ENCODE results near the gene GCSH.

Gene GCSH

GRCh38 chr16:81106826-81107503 is 10.8 kb upstream of the GCSH start:
- H3K9me3 ChIP-seq (replicated peaks in 1 of 11) = no peaks in the 10 kb centered on the region
- no peak overlapping the region for H3K4me3 ChIP-seq
- no peak overlapping the region for H3K4me2 ChIP-seq
- no peak overlapping the region for H3K9ac ChIP-seq
- peaks cover 0 to 7% (median 0%) of the 10 kb centered on the region in 10 experiments; a peak in 2 of 20 replicates for H3K4me1 ChIP-seq
- no peaks in the 10 kb centered on the region for H4K20me1 ChIP-seq
- H3K27me3 ChIP-seq = no peaks in the 10 kb centered on the region
- no peak for TF ChIP-seq Cebpa-rat (IDR thresholded peaks at IDR 0.05)
- H3K36me3 ChIP-seq = no peaks in the 10 kb centered on the region
- no peak overlapping the region for H3K27ac ChIP-seq

- no peak overlapping the region for H3K4me3 ChIP-seq
- no peaks in the 10 kb centered on the region for H3K27me3 ChIP-seq
- no peak overlapping the region for H3K27ac ChIP-seq
- H3K4me1 ChIP-seq = peaks cover 0 to 7% (median 0%) of the 10 kb centered on the region in 10 experiments; a peak in 2 of 20 replicates
- no peaks in the 10 kb centered on the region for H3K36me3 ChIP-seq
- H4K20me1 ChIP-seq = no peaks in the 10 kb centered on the region
- no peak overlapping the region for H3K9ac ChIP-seq
- no peaks in the 10 kb centered on the region for H3K9me3 ChIP-seq (replicated peaks in 1 of 11)
- TF ChIP-seq Cebpa-rat (IDR thresholded peaks at IDR 0.05) = no peak
- H3K4me2 ChIP-seq = no peak overlapping the region
Measured at GRCh38 chr16:81105946-81106345, 9.8 kb upstream of the GCSH start.

- Histone ChIP-seq H3K36me3 (no peaks in the 10 kb centered on the region), H3K27me3 (no peaks in the 10 kb centered on the region), H3K27ac (no peak overlapping the region), H3K4me2 (no peak overlapping the region), H3K9ac (no peak overlapping the region), H4K20me1 (no peaks in the 10 kb centered on the region), H3K4me1 (peaks cover 0 to 13% (median 4%) of the 10 kb centered on the region in 10 experiments; a peak in 5 of 20 replicates), H3K9me3 (replicated peaks in 1 of 11) (no peaks in the 10 kb centered on the region), H3K4me3 (no peak overlapping the region)
- TF ChIP-seq Cebpa-rat (IDR thresholded peaks at IDR 0.05) = no peak
Measured at GRCh38 chr16:81101702-81102101, 5.5 kb upstream of the GCSH start.

GRCh38 chr16:81099958-81100357 is 3.8 kb upstream of the GCSH start:
- Histone ChIP-seq H3K36me3 (no peaks in the 10 kb centered on the region), H3K27ac (no peak overlapping the region), H4K20me1 (no peaks in the 10 kb centered on the region)

GRCh38 chr16:81097230-81097629 is 1.0 kb upstream of the GCSH start:
- Histone ChIP-seq H3K9me3 (replicated peaks in 1 of 11) (no peaks in the 10 kb centered on the region), H3K4me3 (0 out of 20 replicates have a peak overlapping the region, but pooled peaks of 1 of the 10 experiments have one; percentile 86), H3K4me1 (peaks cover 13 to 31% (median 24%) of the 10 kb centered on the region in 10 experiments; a peak in 19 of 20 replicates), H3K27me3 (no peaks in the 10 kb centered on the region), H3K4me2 (peak overlapping the region in 3 of 11 experiments; percentile 44 to 65 (median 49); a peak in 5 of 22 replicates), H3K27ac (no peak overlapping the region), H3K36me3 (peaks cover 0 to 8% (median 0%) of the 10 kb centered on the region in 11 experiments; a peak in 5 of 22 replicates), H4K20me1 (peaks cover 0 to 8% (median 0%) of the 10 kb centered on the region in 11 experiments; a peak in 2 of 22 replicates), H3K9ac (no peak overlapping the region)
- no peak for TF ChIP-seq Cebpa-rat (IDR thresholded peaks at IDR 0.05)

More at GRCh38 chr16:81099958-81100357, 3.8 kb upstream of the GCSH start:
- Histone ChIP-seq H3K9me3 (replicated peaks in 1 of 11) (no peaks in the 10 kb centered on the region), H3K4me1 (peaks cover 4 to 22% (median 13%) of the 10 kb centered on the region in 10 experiments; a peak in 18 of 20 replicates), H3K4me2 (peak overlapping the region in 1 of 11 experiments; percentile 10; a peak in 1 of 22 replicates), H3K4me3 (no peak overlapping the region), H3K27me3 (no peaks in the 10 kb centered on the region), H3K9ac (no peak overlapping the region)
- TF ChIP-seq Cebpa-rat (IDR thresholded peaks at IDR 0.05) = no peak

GRCh38 chr16:81096715-81097208 is 567 bp upstream of the GCSH start:
- H3K36me3 ChIP-seq = peaks cover 0 to 13% (median 0%) of the 10 kb centered on the region in 11 experiments; a peak in 5 of 22 replicates
- peaks cover 13 to 31% (median 24%) of the 10 kb centered on the region in 10 experiments; a peak in 19 of 20 replicates for H3K4me1 ChIP-seq
- H3K27ac ChIP-seq = 0 out of 22 replicates have a peak overlapping the region, but pooled peaks of 2 of the 11 experiments have one; percentile 5 to 20
- H3K27me3 ChIP-seq = no peaks in the 10 kb centered on the region
- peak overlapping the region; percentile 33 to 65 (median 49); a peak in 20 of 22 replicates for H3K4me2 ChIP-seq
- peaks cover 0 to 9% (median 0%) of the 10 kb centered on the region in 11 experiments; a peak in 2 of 22 replicates for H4K20me1 ChIP-seq
- H3K9me3 ChIP-seq (replicated peaks in 1 of 11) = no peaks in the 10 kb centered on the region
- no peak overlapping the region for H3K9ac ChIP-seq
- TF ChIP-seq Cebpa-rat (IDR thresholded peaks at IDR 0.05) = no peak
- H3K4me3 ChIP-seq = peak overlapping the region in 9 of 10 experiments; percentile 31 to 90 (median 82); a peak in 12 of 20 replicates

GRCh38 chr16:81095653-81095952 is 592 bp downstream of the GCSH start:
- no peaks in the 10 kb centered on the region for H3K27me3 ChIP-seq
- H4K20me1 ChIP-seq = peaks cover 0 to 9% (median 0%) of the 10 kb centered on the region in 11 experiments; a peak in 2 of 22 replicates
- TF ChIP-seq Cebpa-rat (IDR thresholded peaks at IDR 0.05) = no peak
- H3K36me3 ChIP-seq = peaks cover 0 to 17% (median 7%) of the 10 kb centered on the region in 11 experiments; a peak in 10 of 22 replicates
- H3K9ac ChIP-seq = peak overlapping the region; percentile 77 to 90 (median 82)
- H3K9me3 ChIP-seq (replicated peaks in 1 of 11) = no peaks in the 10 kb centered on the region
- peak overlapping the region; percentile 75 to 90 (median 86) for H3K4me3 ChIP-seq
- peaks cover 13 to 31% (median 24%) of the 10 kb centered on the region in 10 experiments; a peak in 19 of 20 replicates for H3K4me1 ChIP-seq
- peak overlapping the region in 10 of 11 experiments; percentile 6 to 85 (median 80); a peak in 19 of 22 replicates for H3K27ac ChIP-seq
- H3K4me2 ChIP-seq = peak overlapping the region; percentile 81 to 98 (median 93)

- peaks cover 0 to 25% (median 13%) of the 10 kb centered on the region in 11 experiments; a peak in 14 of 22 replicates for H3K36me3 ChIP-seq
- no peak for TF ChIP-seq Cebpa-rat (IDR thresholded peaks at IDR 0.05)
- H3K4me3 ChIP-seq = peak overlapping the region in 8 of 10 experiments; percentile 75 to 90 (median 86); a peak in 15 of 20 replicates
- H3K9me3 ChIP-seq (replicated peaks in 1 of 11) = no peaks in the 10 kb centered on the region
- peaks cover 13 to 31% (median 24%) of the 10 kb centered on the region in 10 experiments; a peak in 19 of 20 replicates for H3K4me1 ChIP-seq
- H3K4me2 ChIP-seq = peak overlapping the region; percentile 81 to 98 (median 93); a peak in 21 of 22 replicates
- no peaks in the 10 kb centered on the region for H3K27me3 ChIP-seq
- H4K20me1 ChIP-seq = peaks cover 0 to 16% (median 0%) of the 10 kb centered on the region in 11 experiments; a peak in 3 of 22 replicates
- H3K9ac ChIP-seq = peak overlapping the region in 5 of 11 experiments; percentile 8 to 90 (median 88); a peak in 5 of 22 replicates
- no peak overlapping the region for H3K27ac ChIP-seq
Measured at GRCh38 chr16:81094771-81095251, 1.4 kb downstream of the GCSH start.

- no peaks in the 10 kb centered on the region for H3K27me3 ChIP-seq
- no peak overlapping the region for H3K4me3 ChIP-seq
- H3K4me2 ChIP-seq = no peak overlapping the region
- no peak overlapping the region for H3K9ac ChIP-seq
- TF ChIP-seq Cebpa-rat (IDR thresholded peaks at IDR 0.05) = no peak
- H3K36me3 ChIP-seq = peaks cover 0 to 70% (median 38%) of the 10 kb centered on the region in 11 experiments; a peak in 17 of 22 replicates
- peaks cover 0 to 22% (median 0%) of the 10 kb centered on the region in 11 experiments; a peak in 4 of 22 replicates for H4K20me1 ChIP-seq
- H3K9me3 ChIP-seq (replicated peaks in 1 of 11) = no peaks in the 10 kb centered on the region
- no peak overlapping the region for H3K27ac ChIP-seq
- H3K4me1 ChIP-seq = peaks cover 0 to 6% (median 3%) of the 10 kb centered on the region in 10 experiments; a peak in 13 of 20 replicates
Measured at GRCh38 chr16:81088836-81089235, 7.4 kb downstream of the GCSH start.

Data from BLaER1 treated with 17β-estradiol and CSF1 and Interleukin-3, amounts not matched to agents 10 nM and 100 nM (cell line).